Neural crest cell (in vitro differentiated cells): ENCODE data around the gene ZIC3. TPM values are rescaled to one million over a fixed set of nuclear protein-coding genes. Genes with fewer than 3 reads are reported as not detected.
"Not testable (repeated sequence)": the region's sequence is repeated elsewhere in the genome, so short reads cannot be mapped to it uniquely, and the experiment has no call there.

Experiments used
- DNase-seq: peaks from one replicate; pipeline ENCODE4 v3.0.0; 2021; ENCODE audit warnings: low read depth, mixed read lengths, low spot score
- H3K27ac Mint-ChIP-seq: one replicate; pipeline ENCODE4 v1.8.0; 2021; ENCODE audit warnings: mild to moderate bottlenecking, mixed read lengths; ENCODE audit not compliant: unreplicated experiment
- H3K27me3 Mint-ChIP-seq: 2 replicates; pipeline ENCODE4 v1.8.0; 2021; ENCODE audit warnings: low read depth, mild to moderate bottlenecking, mixed read lengths
- H3K36me3 Mint-ChIP-seq: 2 replicates; pipeline ENCODE4 v1.8.0; 2021; ENCODE audit warnings: low read depth, mild to moderate bottlenecking, mixed read lengths
- H3K4me1 Mint-ChIP-seq: 2 replicates; pipeline ENCODE4 v1.8.0; 2021; ENCODE audit warnings: mixed read lengths
- H3K4me3 Mint-ChIP-seq: one replicate; pipeline ENCODE4 v1.8.0; 2021; ENCODE audit warnings: mild to moderate bottlenecking, mixed read lengths
- H3K9me3 Mint-ChIP-seq: 2 replicates; pipeline ENCODE4 v1.8.0; 2021; ENCODE audit warnings: mixed read lengths
- total RNA-seq: library from RNA; stranded (reverse); gene quantifications from 2 replicates; pipeline ENCODE4 v1.2.1, GENCODE V29; 2021
- TF ChIP-seq, protein P1 (sequence below): fragments of 200-600 bp; sonication (generic); conservative IDR thresholded peaks from 2 replicates; pipeline ENCODE4 v1.5.0; 2021; ENCODE audit warnings: antibody characterized with exemption, mild to moderate bottlenecking

The ZIC3 gene
- total RNA-seq, 1 donor from 2014 or later: 2.2 TPM

GRCh38 chrX:137549073-137549472 lies 16.9 kb upstream of the ZIC3 start:
- H3K9me3 Mint-ChIP-seq: no peaks in the 10 kb centered on the region
- no peak overlapping the region for H3K4me3 Mint-ChIP-seq
- H3K4me1 Mint-ChIP-seq: peaks cover 5% of the 10 kb centered on the region
- peaks cover 4% of the 10 kb centered on the region for H3K36me3 Mint-ChIP-seq
- H3K27me3 Mint-ChIP-seq: peaks cover 84% of the 10 kb centered on the region
- TF ChIP-seq, protein P1, sequence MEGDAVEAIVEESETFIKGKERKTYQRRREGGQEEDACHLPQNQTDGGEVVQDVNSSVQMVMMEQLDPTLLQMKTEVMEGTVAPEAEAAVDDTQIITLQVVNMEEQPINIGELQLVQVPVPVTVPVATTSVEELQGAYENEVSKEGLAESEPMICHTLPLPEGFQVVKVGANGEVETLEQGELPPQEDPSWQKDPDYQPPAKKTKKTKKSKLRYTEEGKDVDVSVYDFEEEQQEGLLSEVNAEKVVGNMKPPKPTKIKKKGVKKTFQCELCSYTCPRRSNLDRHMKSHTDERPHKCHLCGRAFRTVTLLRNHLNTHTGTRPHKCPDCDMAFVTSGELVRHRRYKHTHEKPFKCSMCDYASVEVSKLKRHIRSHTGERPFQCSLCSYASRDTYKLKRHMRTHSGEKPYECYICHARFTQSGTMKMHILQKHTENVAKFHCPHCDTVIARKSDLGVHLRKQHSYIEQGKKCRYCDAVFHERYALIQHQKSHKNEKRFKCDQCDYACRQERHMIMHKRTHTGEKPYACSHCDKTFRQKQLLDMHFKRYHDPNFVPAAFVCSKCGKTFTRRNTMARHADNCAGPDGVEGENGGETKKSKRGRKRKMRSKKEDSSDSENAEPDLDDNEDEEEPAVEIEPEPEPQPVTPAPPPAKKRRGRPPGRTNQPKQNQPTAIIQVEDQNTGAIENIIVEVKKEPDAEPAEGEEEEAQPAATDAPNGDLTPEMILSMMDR: no peak
- no peak overlapping the region for H3K27ac Mint-ChIP-seq
- no peak for DNase-seq

DNA sequence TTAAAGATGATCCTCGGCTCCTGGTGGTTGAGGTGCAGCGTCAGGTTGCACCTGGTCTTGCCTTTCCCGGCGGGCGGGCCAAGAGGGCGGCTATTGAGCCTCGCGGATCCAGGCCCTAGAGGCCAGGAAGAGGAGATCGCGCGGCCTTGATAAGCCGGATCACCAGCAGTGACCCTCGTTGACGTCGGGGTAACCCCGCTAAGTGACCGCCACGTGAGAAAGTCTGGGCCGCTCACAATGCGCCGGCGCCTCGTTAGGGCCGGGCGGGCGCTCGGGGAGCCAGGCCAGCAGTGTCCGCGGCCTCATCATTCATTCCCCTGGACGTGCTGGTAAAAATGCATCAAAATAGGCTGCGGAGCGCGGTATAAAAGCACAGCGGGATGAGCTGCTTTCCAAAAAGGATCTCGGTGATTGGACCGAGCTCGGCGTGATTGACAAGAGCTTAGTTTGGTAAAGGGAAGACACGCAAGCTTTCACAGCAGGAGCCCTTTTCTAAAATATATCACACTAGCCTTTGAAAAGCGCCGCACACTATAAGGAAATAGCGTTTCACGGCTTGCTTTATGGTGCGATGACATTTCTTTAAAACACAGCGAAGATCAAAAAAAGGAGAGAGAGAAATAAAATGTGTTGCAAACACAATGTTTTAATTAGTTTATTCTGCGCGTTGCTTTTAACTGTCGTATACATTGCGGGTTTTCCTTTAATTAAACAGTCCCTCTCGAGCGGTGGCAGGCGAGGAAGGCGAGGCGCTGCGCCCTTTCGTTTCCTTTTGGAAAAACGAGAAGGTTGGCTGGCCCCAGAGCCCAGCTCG lies 15.9 kb upstream of the ZIC3 start:
- Mint-ChIP-seq H3K27ac (no peak overlapping the region), H3K36me3 (peaks cover 4% of the 10 kb centered on the region), H3K9me3 (no peaks in the 10 kb centered on the region), H3K27me3 (peaks cover 80% of the 10 kb centered on the region), H3K4me3 (peak overlapping the region; percentile 60), H3K4me1 (peaks cover 5% of the 10 kb centered on the region)
- TF ChIP-seq, protein P1: no peak
- no peak for DNase-seq

DNA sequence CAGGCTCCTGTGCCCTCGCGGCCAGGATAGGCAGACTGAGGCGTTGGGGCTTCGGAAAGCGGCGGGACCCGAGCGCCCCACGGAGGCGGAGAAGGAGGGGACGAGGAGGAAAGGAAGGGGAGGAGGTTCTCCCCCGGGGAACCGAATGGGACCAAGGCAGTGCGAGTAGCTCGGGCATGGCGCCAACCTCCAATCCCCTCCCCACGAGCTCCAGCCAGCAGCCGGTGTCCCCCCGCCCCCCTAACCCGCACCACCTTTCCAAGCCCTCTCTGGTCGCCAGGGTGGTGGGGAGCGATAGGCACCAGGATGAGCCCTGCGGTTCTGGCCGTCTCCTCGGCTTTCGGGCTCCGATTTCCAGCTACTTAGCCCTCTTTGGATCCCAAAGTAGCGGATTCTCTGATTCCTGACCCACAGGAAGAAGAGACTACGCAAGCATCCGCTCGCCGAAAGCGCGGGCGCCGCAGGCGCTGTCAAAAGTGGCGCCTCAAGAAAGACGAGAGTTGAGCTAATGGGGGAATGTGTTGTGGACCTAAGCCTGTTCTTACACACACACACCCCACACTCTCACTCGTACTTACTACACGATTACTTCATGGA lies 15.2 kb upstream of the ZIC3 start:
- no peak for DNase-seq
- no peak overlapping the region for H3K27ac Mint-ChIP-seq
- H3K36me3 Mint-ChIP-seq: peaks cover 4% of the 10 kb centered on the region
- peak overlapping the region; percentile 60 for H3K4me3 Mint-ChIP-seq
- peaks cover 77% of the 10 kb centered on the region for H3K27me3 Mint-ChIP-seq
- peaks cover 5% of the 10 kb centered on the region for H3K4me1 Mint-ChIP-seq
- TF ChIP-seq, protein P1: no peak
- H3K9me3 Mint-ChIP-seq: no peaks in the 10 kb centered on the region

DNA sequence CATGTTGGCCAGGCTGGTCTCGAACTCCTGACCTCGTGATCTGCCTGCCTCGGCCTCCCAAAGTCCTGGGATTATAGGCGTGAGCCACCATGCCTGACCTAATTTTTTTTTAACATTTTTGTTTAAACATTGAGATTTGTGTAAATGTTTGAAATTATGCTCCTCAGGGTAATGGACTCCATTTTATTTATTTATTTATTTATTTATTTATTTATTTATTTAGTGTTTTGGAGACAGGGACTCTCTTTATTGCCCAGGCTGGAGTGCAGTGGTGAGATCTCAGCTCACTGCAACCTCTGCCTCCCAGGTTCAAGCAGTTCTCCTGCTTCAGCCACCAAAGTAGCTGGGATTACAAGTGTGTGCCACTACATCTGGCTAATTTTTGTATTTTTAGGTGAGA lies 13.8 kb upstream of the ZIC3 start:
- H3K36me3 Mint-ChIP-seq, H3K4me3 Mint-ChIP-seq, DNase-seq, H3K27ac Mint-ChIP-seq, H3K4me1 Mint-ChIP-seq, H3K9me3 Mint-ChIP-seq: not testable (repeated sequence)
- H3K27me3 Mint-ChIP-seq: peaks cover 72% of the 10 kb centered on the region

DNA sequence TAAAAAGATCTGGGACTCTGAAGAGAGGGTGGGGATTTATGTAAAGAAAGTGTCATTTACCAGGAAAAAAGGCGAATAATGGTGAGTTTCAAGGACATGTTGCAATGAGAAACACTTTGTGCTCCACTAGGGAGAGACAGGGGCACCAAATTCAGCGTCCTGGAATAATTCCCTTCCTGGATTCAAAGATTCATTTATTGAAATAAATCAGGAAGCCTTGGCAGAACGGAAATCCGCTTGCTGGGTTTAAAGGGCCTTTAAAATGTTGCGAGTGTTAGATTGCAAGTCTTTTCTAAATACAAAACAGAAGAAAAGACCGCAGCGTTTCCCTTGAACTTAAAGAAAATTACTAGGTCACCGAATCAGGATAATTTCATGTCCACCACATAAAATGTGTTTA lies 3.8 kb upstream of the ZIC3 start:
- Mint-ChIP-seq H3K36me3 (peaks cover 6% of the 10 kb centered on the region), H3K4me3 (no peak overlapping the region), H3K27me3 (peaks cover 77% of the 10 kb centered on the region), H3K9me3 (no peaks in the 10 kb centered on the region), H3K27ac (no peak overlapping the region), H3K4me1 (peaks cover 17% of the 10 kb centered on the region)
- TF ChIP-seq, protein P1: no peak
- DNase-seq: no peak
